ENCODE results near the gene THAP7. TPM values are rescaled to one million over a fixed set of nuclear protein-coding genes. Genes with fewer than 3 reads are reported as not detected.

Gene THAP7
- total and polyA plus RNA-seq, 2 of the 4 experiments (the other 2 are of a cell fraction) = 14.2 to 19.8 TPM

DNA sequence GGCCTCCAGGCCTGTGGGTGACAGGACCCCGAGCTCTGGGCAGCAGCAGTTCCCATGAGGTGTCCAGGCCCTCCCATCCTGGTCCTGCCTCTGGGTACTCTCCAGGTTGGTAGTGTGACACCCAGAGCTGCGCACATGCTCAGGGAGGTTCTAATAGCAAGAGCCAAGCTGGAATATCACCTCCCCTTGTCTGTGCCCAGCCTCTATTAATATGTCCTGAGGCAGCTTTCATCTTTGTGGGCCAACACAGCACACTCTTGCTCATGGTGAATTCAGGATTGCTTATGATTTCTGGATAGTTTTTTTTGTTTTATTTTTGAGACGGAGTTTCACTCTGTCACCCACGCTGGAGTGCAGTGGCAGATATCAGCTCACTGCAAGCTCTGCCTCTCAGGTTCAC, 16.4 kb upstream of the THAP7 start:
- intact Hi-C loops (cut with micrococcal nuclease) (no loop called here), in situ Hi-C loops (cut with MboI; ENCODE audit: low sequenced_read_pairs) (loop anchor here (10.0 kb wide), 1 partner anchor 76 kb away; no protein-coding TSS in a partner anchor)
- POLR2A ChIA-PET (ENCODE audit: unreplicated experiment) = no interaction called here

More for the DNA sequence above, 16.4 kb upstream of the THAP7 start:
- dilution Hi-C loops (cut with HindIII; ENCODE audit: low sequenced_read_pairs, unreplicated experiment) = no loop called here
- no peak overlapping the region for H4K8ac ChIP-seq (ENCODE audit: low read depth in 2 of 2, low read length in 2 of 2)
- 86% methylated on average over 3 of the region's 4 CpGs; no CpG with 5 or more reads in 1 of the 2 experiments for WGBS, 2 experiments (ENCODE audit: extremely low coverage in 2 of 2, insufficient read length in 1 of 2)
- no peak overlapping the region for H2BK15ac ChIP-seq (ENCODE audit: low read depth, low read length)
- H2AK9ac ChIP-seq (replicated peaks; ENCODE audit: low read depth, low read length, poor library complexity) = no peak overlapping the region
- H3K27ac ChIP-seq (ENCODE audit: insufficient read depth, low read length) = no peak overlapping the region
- peaks cover 6% of the 10 kb centered on the region; the same call in 1 of the 2 replicates for H3K9me1 ChIP-seq (ENCODE audit: insufficient read depth, low read length)
- H3K9me3 ChIP-seq (ENCODE audit: control insufficient read depth, insufficient read depth, low read length) = no peaks in the 10 kb centered on the region
- no peak overlapping the region for H4K91ac ChIP-seq (ENCODE audit: insufficient read depth, low read depth, low read length)
- H3K9ac ChIP-seq (ENCODE audit: low read depth, low read length) = no peak overlapping the region
- no peak overlapping the region for H2BK120ac ChIP-seq (ENCODE audit: low read depth, low read length)
- H4K5ac ChIP-seq (ENCODE audit: low read depth, low read length) = no peak overlapping the region
- H3K4me1 ChIP-seq (ENCODE audit: control insufficient read depth, insufficient read depth, low read length) = peaks cover 14% of the 10 kb centered on the region
- no peak overlapping the region for H2AFZ ChIP-seq (replicated peaks; ENCODE audit: low read length, poor library complexity)
- DNase-seq (no peak), ATAC-seq (ENCODE audit: low read depth) (no peak)
- H3K79me1 ChIP-seq (ENCODE audit: low read depth in 1 of 2, low read length in 2 of 2) = 0 out of 4 replicates have a peak, but pooled peaks cover 0 to 5% of the 10 kb centered on the region in 2 experiments
- no peak overlapping the region for H3K56ac ChIP-seq (ENCODE audit: extremely low read depth, insufficient read depth, low read length)
- no peak overlapping the region for H2BK20ac ChIP-seq (ENCODE audit: low read depth, low read length)
- H3K23ac ChIP-seq (ENCODE audit: low read depth, low read length) = no peak overlapping the region
- no peak overlapping the region for H3K4ac ChIP-seq (ENCODE audit: low read depth, low read length)
- no peak overlapping the region for H2AK5ac ChIP-seq (ENCODE audit: low read depth, low read length)
- H3K36me3 ChIP-seq (ENCODE audit: control insufficient read depth, insufficient read depth, low read length) = no peaks in the 10 kb centered on the region
- CTCF ChIA-PET = no interaction called here
- H3K18ac ChIP-seq (ENCODE audit: low read depth, low read length) = no peak overlapping the region
- TF ChIP-seq BHLHE40 (IDR thresholded peaks at IDR 0.05; ENCODE audit: low read depth, low read length) (no peak), MXI1 (IDR thresholded peaks at IDR 0.05; ENCODE audit: borderline replicate concordance, low read depth, low read length) (no peak), RCOR1 (IDR thresholded peaks at IDR 0.05; ENCODE audit: insufficient replicate concordance, low read length) (no peak), FOS (IDR thresholded peaks at IDR 0.05; ENCODE audit: low read depth, low read length) (no peak), MAZ (IDR thresholded peaks at IDR 0.05; ENCODE audit: borderline replicate concordance, low read depth, low read length) (no peak), RAD21 (IDR thresholded peaks at IDR 0.05; ENCODE audit: low read length) (no peak), POLR2A (IDR thresholded peaks at IDR 0.05; ENCODE audit: low read depth, low read length) (no peak), RFX5 (IDR thresholded peaks at IDR 0.05; ENCODE audit: low read depth, low read length) (no peak), SMC3 (IDR thresholded peaks at IDR 0.05; ENCODE audit: low read depth, low read length) (no peak), MAFK (IDR thresholded peaks at IDR 0.05; ENCODE audit: low read depth, low read length) (no peak), CEBPB (IDR thresholded peaks at IDR 0.05; ENCODE audit: low read depth, low read length) (no peak), NFE2L2 (IDR thresholded peaks at IDR 0.05; ENCODE audit: low read depth, low read length) (no peak)
- TF ChIP-seq, protein P1, sequence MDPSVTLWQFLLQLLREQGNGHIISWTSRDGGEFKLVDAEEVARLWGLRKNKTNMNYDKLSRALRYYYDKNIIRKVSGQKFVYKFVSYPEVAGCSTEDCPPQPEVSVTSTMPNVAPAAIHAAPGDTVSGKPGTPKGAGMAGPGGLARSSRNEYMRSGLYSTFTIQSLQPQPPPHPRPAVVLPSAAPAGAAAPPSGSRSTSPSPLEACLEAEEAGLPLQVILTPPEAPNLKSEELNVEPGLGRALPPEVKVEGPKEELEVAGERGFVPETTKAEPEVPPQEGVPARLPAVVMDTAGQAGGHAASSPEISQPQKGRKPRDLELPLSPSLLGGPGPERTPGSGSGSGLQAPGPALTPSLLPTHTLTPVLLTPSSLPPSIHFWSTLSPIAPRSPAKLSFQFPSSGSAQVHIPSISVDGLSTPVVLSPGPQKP (IDR thresholded peaks at IDR 0.05; ENCODE audit: borderline replicate concordance, low read depth, low read length) = no peak
- TF ChIP-seq, protein P2, sequence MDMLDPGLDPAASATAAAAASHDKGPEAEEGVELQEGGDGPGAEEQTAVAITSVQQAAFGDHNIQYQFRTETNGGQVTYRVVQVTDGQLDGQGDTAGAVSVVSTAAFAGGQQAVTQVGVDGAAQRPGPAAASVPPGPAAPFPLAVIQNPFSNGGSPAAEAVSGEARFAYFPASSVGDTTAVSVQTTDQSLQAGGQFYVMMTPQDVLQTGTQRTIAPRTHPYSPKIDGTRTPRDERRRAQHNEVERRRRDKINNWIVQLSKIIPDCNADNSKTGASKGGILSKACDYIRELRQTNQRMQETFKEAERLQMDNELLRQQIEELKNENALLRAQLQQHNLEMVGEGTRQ (IDR thresholded peaks at IDR 0.05; ENCODE audit: low read depth, low read length) = no peak
- TF ChIP-seq, protein P3, sequence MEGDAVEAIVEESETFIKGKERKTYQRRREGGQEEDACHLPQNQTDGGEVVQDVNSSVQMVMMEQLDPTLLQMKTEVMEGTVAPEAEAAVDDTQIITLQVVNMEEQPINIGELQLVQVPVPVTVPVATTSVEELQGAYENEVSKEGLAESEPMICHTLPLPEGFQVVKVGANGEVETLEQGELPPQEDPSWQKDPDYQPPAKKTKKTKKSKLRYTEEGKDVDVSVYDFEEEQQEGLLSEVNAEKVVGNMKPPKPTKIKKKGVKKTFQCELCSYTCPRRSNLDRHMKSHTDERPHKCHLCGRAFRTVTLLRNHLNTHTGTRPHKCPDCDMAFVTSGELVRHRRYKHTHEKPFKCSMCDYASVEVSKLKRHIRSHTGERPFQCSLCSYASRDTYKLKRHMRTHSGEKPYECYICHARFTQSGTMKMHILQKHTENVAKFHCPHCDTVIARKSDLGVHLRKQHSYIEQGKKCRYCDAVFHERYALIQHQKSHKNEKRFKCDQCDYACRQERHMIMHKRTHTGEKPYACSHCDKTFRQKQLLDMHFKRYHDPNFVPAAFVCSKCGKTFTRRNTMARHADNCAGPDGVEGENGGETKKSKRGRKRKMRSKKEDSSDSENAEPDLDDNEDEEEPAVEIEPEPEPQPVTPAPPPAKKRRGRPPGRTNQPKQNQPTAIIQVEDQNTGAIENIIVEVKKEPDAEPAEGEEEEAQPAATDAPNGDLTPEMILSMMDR (conservative IDR thresholded peaks at IDR 0.05; ENCODE audit: low read depth, low read length) = no peak
- no peak overlapping the region for H3K4me3 ChIP-seq (ENCODE audit: insufficient read depth, low read depth, low read length)
- H3K4me2 ChIP-seq (ENCODE audit: low read depth, low read length) = no peak overlapping the region
- H3K27me3 ChIP-seq (ENCODE audit: control insufficient read depth, insufficient read depth, low read length) = peaks cover 7% of the 10 kb centered on the region
- H2BK5ac ChIP-seq (ENCODE audit: low read depth, low read length, poor library complexity, severe bottlenecking) = no peak overlapping the region
- no peak overlapping the region for H3K14ac ChIP-seq (replicated peaks; ENCODE audit: low read depth, low read length)
- peaks cover 4% of the 10 kb centered on the region; the same call in 1 of the 2 replicates for H4K20me1 ChIP-seq (ENCODE audit: insufficient read depth, low read length)
- BruUV-seq (replicated peaks) = no TSS peak
